Stimulated activated CD8-positive, alpha-beta memory T cell treated with anti-CD3 and anti-CD28 coated beads, Interleukin-15, amount 100 ng/mL, for 1 hour (primary cell): ENCODE results near the gene MPRIP.
A peak's percentile ranks its signal among the peaks of the same experiment; 100 is the strongest.

Experiments used
- DNase-seq: peaks from one replicate; pipeline ENCODE4 v3.0.0-alpha.2; 2020; ENCODE audit warnings: low read depth

The MPRIP gene

GRCh38 chr17:17109907-17110306 is 67.7 kb downstream of the MPRIP start:
- no peak for DNase-seq

GRCh38 chr17:17110520-17110919 is 68.3 kb downstream of the MPRIP start:
- DNase-seq = no peak

GRCh38 chr17:17111401-17112393 is 69.4 kb downstream of the MPRIP start:
- DNase-seq = no peak

GRCh38 chr17:17112628-17113200 is 70.5 kb downstream of the MPRIP start:
- DNase-seq = no peak

GRCh38 chr17:17114592-17115225 is 72.5 kb downstream of the MPRIP start:
- no peak for DNase-seq

GRCh38 chr17:17115620-17116019 is 73.4 kb downstream of the MPRIP start:
- DNase-seq = no peak

- DNase-seq = no peak
Measured at GRCh38 chr17:17116406-17116805, 74.1 kb downstream of the MPRIP start.

- no peak for DNase-seq
Measured at GRCh38 chr17:17117923-17118322, 75.7 kb downstream of the MPRIP start.

GRCh38 chr17:17118399-17118798 is 76.1 kb downstream of the MPRIP start:
- DNase-seq = no peak

- DNase-seq = no peak
Measured at GRCh38 chr17:17119106-17119505, 76.8 kb downstream of the MPRIP start.

GRCh38 chr17:17119533-17119932 is 77.3 kb downstream of the MPRIP start:
- DNase-seq = peak; percentile 10

GRCh38 chr17:17120294-17120693 is 78.0 kb downstream of the MPRIP start:
- no peak for DNase-seq

- no peak for DNase-seq
Measured at GRCh38 chr17:17120701-17121100, 78.4 kb downstream of the MPRIP start.

GRCh38 chr17:17121162-17121561 is 78.9 kb downstream of the MPRIP start:
- DNase-seq = no peak

GRCh38 chr17:17122781-17123483 is 80.7 kb downstream of the MPRIP start:
- DNase-seq = no peak

GRCh38 chr17:17124341-17124740 is 82.1 kb downstream of the MPRIP start:
- no peak for DNase-seq

GRCh38 chr17:17125136-17126084 is 83.2 kb downstream of the MPRIP start:
- no peak for DNase-seq

- DNase-seq = no peak
Measured at GRCh38 chr17:17126131-17127110, 84.2 kb downstream of the MPRIP start.

- no peak for DNase-seq
Measured at GRCh38 chr17:17127156-17127555, 84.9 kb downstream of the MPRIP start.

- no peak for DNase-seq
Measured at GRCh38 chr17:17127730-17128291, 85.6 kb downstream of the MPRIP start.
